ENCODE results near the gene GPATCH2. TPM values are rescaled to one million over a fixed set of nuclear protein-coding genes. Genes with fewer than 3 reads are reported as not detected.

Gene GPATCH2
- polyA plus RNA-seq, 1 of the 3 experiments (the other 2 are of a cell fraction): 4.2 TPM

DNA sequence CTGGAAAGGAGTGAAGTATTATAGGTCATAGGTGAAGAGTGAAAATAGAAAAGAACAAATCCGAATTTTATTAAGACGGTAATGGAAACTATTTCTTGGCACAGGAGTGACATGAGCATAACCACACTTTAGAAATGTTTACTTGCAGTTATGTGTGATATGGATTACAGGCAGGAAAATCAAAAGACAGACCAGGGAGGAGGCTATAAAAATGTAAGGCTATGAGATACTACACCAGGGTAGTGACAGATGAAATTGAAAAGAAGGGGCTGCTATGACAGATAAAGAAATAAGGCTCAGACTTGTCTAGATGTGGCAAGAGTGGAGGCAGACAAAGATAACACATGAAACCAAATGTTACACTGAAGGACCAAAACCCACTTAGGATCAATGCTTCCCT lies 31.7 kb downstream of the GPATCH2 start:
- no peaks in the 10 kb centered on the region for H3K9me2 ChIP-seq
- peaks cover 26 to 33% of the 10 kb centered on the region in 2 experiments for H3K36me3 ChIP-seq (replicated peaks in 1 of 2; ENCODE audit: control insufficient read depth in 1 of 2, insufficient read depth in 2 of 2, low read length in 1 of 2)
- DNase-seq: no peak
- H3K9me3 ChIP-seq: no peaks in the 10 kb centered on the region
- ChIA-PET POLR2A (no interaction called here), CTCF (interaction anchor here (0.6 kb wide), 1 partner anchor 787 kb away, joined by 3 read pairs; no protein-coding TSS in a partner anchor)
- H3K9ac ChIP-seq: no peak overlapping the region
- TF ChIP-seq RAD21 (IDR thresholded peaks at IDR 0.05; ENCODE audit: low read length): no peak
- no peak for TF ChIP-seq POLR2AphosphoS5 (IDR thresholded peaks at IDR 0.05; ENCODE audit: low read depth, low read length)
- TF ChIP-seq GABPA (IDR thresholded peaks at IDR 0.05; ENCODE audit: low read depth): no peak
- no peak for TF ChIP-seq FOXM1 (IDR thresholded peaks at IDR 0.05; ENCODE audit: low read depth)
- no peak for TF ChIP-seq GATA2 (CRISPR knock-in tag; IDR thresholded peaks at IDR 0.05)
- TF ChIP-seq NFIC (IDR thresholded peaks at IDR 0.05; ENCODE audit: borderline replicate concordance): no peak
- TF ChIP-seq, protein P1, sequence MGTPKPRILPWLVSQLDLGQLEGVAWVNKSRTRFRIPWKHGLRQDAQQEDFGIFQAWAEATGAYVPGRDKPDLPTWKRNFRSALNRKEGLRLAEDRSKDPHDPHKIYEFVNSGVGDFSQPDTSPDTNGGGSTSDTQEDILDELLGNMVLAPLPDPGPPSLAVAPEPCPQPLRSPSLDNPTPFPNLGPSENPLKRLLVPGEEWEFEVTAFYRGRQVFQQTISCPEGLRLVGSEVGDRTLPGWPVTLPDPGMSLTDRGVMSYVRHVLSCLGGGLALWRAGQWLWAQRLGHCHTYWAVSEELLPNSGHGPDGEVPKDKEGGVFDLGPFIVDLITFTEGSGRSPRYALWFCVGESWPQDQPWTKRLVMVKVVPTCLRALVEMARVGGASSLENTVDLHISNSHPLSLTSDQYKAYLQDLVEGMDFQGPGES (IDR thresholded peaks at IDR 0.05; ENCODE audit: low read depth, low read length): no peak
- TF ChIP-seq, protein P2, sequence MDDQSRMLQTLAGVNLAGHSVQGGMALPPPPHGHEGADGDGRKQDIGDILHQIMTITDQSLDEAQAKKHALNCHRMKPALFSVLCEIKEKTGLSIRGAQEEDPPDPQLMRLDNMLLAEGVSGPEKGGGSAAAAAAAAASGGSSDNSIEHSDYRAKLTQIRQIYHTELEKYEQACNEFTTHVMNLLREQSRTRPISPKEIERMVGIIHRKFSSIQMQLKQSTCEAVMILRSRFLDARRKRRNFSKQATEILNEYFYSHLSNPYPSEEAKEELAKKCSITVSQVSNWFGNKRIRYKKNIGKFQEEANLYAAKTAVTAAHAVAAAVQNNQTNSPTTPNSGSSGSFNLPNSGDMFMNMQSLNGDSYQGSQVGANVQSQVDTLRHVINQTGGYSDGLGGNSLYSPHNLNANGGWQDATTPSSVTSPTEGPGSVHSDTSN (IDR thresholded peaks at IDR 0.05): no peak
- TF ChIP-seq ELF1 (IDR thresholded peaks at IDR 0.05): no peak
- TF ChIP-seq TCF12 (IDR thresholded peaks at IDR 0.05): no peak
- no peak for TF ChIP-seq TAF1 (IDR thresholded peaks at IDR 0.05; ENCODE audit: borderline replicate concordance, low read depth, low read length)
- TF ChIP-seq, protein P3, sequence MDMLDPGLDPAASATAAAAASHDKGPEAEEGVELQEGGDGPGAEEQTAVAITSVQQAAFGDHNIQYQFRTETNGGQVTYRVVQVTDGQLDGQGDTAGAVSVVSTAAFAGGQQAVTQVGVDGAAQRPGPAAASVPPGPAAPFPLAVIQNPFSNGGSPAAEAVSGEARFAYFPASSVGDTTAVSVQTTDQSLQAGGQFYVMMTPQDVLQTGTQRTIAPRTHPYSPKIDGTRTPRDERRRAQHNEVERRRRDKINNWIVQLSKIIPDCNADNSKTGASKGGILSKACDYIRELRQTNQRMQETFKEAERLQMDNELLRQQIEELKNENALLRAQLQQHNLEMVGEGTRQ (IDR thresholded peaks at IDR 0.05; ENCODE audit: borderline replicate concordance, low read depth, low read length): no peak
- no peak for TF ChIP-seq JUND (IDR thresholded peaks at IDR 0.05)
- TF ChIP-seq, protein P4, sequence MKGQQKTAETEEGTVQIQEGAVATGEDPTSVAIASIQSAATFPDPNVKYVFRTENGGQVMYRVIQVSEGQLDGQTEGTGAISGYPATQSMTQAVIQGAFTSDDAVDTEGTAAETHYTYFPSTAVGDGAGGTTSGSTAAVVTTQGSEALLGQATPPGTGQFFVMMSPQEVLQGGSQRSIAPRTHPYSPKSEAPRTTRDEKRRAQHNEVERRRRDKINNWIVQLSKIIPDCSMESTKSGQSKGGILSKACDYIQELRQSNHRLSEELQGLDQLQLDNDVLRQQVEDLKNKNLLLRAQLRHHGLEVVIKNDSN (IDR thresholded peaks at IDR 0.05; ENCODE audit: borderline replicate concordance, low read depth): no peak
- TF ChIP-seq SMC3 (IDR thresholded peaks at IDR 0.05; ENCODE audit: low read depth, low read length): no peak
- TF ChIP-seq, protein P5, sequence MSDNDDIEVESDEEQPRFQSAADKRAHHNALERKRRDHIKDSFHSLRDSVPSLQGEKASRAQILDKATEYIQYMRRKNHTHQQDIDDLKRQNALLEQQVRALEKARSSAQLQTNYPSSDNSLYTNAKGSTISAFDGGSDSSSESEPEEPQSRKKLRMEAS (IDR thresholded peaks at IDR 0.05; ENCODE audit: low read depth): no peak
- TF ChIP-seq FOXJ3 (CRISPR knock-in tag; IDR thresholded peaks at IDR 0.05): no peak
- TF ChIP-seq RFX5 (IDR thresholded peaks at IDR 0.05; ENCODE audit: low read length): no peak
- H3K4me3 ChIP-seq (ENCODE audit: low read depth in 2 of 2, low read length in 1 of 2): no peak overlapping the region
- H4K20me1 ChIP-seq (ENCODE audit: insufficient read depth): no peaks in the 10 kb centered on the region
- H2AFZ ChIP-seq (ENCODE audit: low read depth): no peak overlapping the region
- H3K79me2 ChIP-seq (ENCODE audit: insufficient read depth): no peaks in the 10 kb centered on the region; the same call in 1 of the 2 replicates
- 87% methylated on average over 2 of the region's 2 CpGs for WGBS (ENCODE audit: low lambda C conversion rate)
- H3K4me1 ChIP-seq (ENCODE audit: control insufficient read depth in 1 of 2, insufficient read depth in 2 of 2, low read depth in 1 of 2, low read length in 1 of 2): no peaks in the 10 kb centered on the region
- no peak overlapping the region for H3K4me2 ChIP-seq
- no peaks in the 10 kb centered on the region for H3F3A ChIP-seq (replicated peaks; ENCODE audit: insufficient read depth)
- no peaks in the 10 kb centered on the region for H3K27me3 ChIP-seq (ENCODE audit: insufficient read depth)
- no peak overlapping the region for H3K27ac ChIP-seq (ENCODE audit: low read depth in 2 of 2, low read length in 1 of 2)
